ENCODE data around the gene EPHB2. TPM values are rescaled to one million over a fixed set of nuclear protein-coding genes. Genes with fewer than 3 reads are reported as not detected.

EPHB2 gene
- total and polyA plus RNA-seq, 2 of the 8 experiments (the other 6 are each of a cell fraction or from before 2014, with no cell fraction given) = 15.8 to 17.2 TPM

- Histone ChIP-seq H2BK15ac (ENCODE audit: low read length) (no peak overlapping the region), H3K79me1 (ENCODE audit: low read depth, low read length) (no peaks in the 10 kb centered on the region), H4K91ac (replicated peaks; ENCODE audit: insufficient read length, low read length) (no peak overlapping the region), H2BK5ac (ENCODE audit: low read depth, low read length) (no peak overlapping the region), H2AFZ (ENCODE audit: low read length) (no peak overlapping the region), H3K23me2 (ENCODE audit: low read depth, low read length) (no peaks in the 10 kb centered on the region), H3K79me2 (ENCODE audit: control insufficient read depth in 1 of 2, insufficient read depth in 2 of 2, low read length in 2 of 2) (no peaks in the 10 kb centered on the region), H3K4me3 (ENCODE audit: extremely low read depth in 1 of 4, insufficient read depth in 2 of 4, low read depth in 3 of 4, low read length in 4 of 4) (no peak overlapping the region), H4K8ac (ENCODE audit: extremely low read depth, insufficient read depth, low read length) (no peak overlapping the region), H3K14ac (ENCODE audit: insufficient read length) (no peak overlapping the region), H3K9me3 (ENCODE audit: insufficient read depth in 2 of 2, low read depth in 1 of 2, low read length in 1 of 2) (peaks cover 0 to 3% of the 10 kb centered on the region in 2 experiments; a peak in 1 of 4 replicates), H3K4me1 (replicated peaks in 1 of 4; ENCODE audit: control insufficient read depth in 3 of 4, insufficient read depth in 4 of 4, low read length in 3 of 4) (peaks cover 0 to 3% (median 0%) of the 10 kb centered on the region in 4 experiments; a peak in 3 of 7 replicates), H3K23ac (ENCODE audit: insufficient read length) (no peak overlapping the region), H3K27me3 (replicated peaks in 1 of 4; ENCODE audit: control insufficient read depth in 3 of 4, extremely low read depth in 1 of 4, insufficient read depth in 3 of 4, low read length in 3 of 4) (no peaks in the 10 kb centered on the region), H2BK120ac (replicated peaks; ENCODE audit: low read depth, low read length) (no peak overlapping the region), H4K20me1 (replicated peaks in 1 of 2; ENCODE audit: control insufficient read depth in 1 of 2, insufficient read depth in 2 of 2, low read length in 2 of 2) (no peaks in the 10 kb centered on the region), H2AK5ac (ENCODE audit: low read depth, low read length) (no peak overlapping the region), H2BK20ac (ENCODE audit: low read length) (no peak overlapping the region), H3K27ac (ENCODE audit: low read depth, low read length) (no peak overlapping the region), H3K18ac (ENCODE audit: extremely low read depth, low read length) (no peak overlapping the region), H3K4me2 (ENCODE audit: insufficient read depth in 1 of 2, low read depth in 2 of 2, low read length in 2 of 2) (no peak overlapping the region), H4K5ac (ENCODE audit: insufficient read length, low read depth, low read length) (no peak overlapping the region), H3K4ac (replicated peaks; ENCODE audit: insufficient read length, low read depth, low read length) (no peak overlapping the region), H3K36me3 (ENCODE audit: control insufficient read depth in 2 of 4, insufficient read depth in 4 of 4, low read length in 3 of 4) (no peaks in the 10 kb centered on the region), H2BK12ac (ENCODE audit: low read depth, low read length) (no peak overlapping the region), H3K56ac (replicated peaks; ENCODE audit: insufficient read length, low read depth, low read length) (no peak overlapping the region), H3K9ac (replicated peaks in 1 of 4; ENCODE audit: extremely low read depth in 1 of 4, low read depth in 3 of 4, low read length in 3 of 4) (no peak overlapping the region)
- FAIRE-seq = no peak
- ChIA-PET CTCF (ENCODE audit: partially characterized antibody) (interaction anchor here (0.8 to 8.5 kb wide), 8 partner anchors 15 to 164 kb away, joined by 3 to 132 read pairs (median 6); no protein-coding TSS in a partner anchor), POLR2A (ENCODE audit: partially characterized antibody) (no interaction called here)
- DNase-seq (ENCODE audit: low read depth in 1 of 2, low spot score in 2 of 2) = no peak
- WGBS, 2 experiments (ENCODE audit: extremely low coverage in 1 of 2, insufficient coverage in 1 of 2, insufficient read length in 1 of 2, insufficient replicate concordance in 2 of 2, low coverage in 1 of 2, low lambda C conversion rate in 2 of 2, missing lambda C conversion rate in 1 of 2) = 91% methylated on average over 20 of the region's 24 CpGs; no CpG with 5 or more reads in 1 of the 2 experiments
- TF ChIP-seq, protein P1, sequence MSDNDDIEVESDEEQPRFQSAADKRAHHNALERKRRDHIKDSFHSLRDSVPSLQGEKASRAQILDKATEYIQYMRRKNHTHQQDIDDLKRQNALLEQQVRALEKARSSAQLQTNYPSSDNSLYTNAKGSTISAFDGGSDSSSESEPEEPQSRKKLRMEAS (IDR thresholded peaks at IDR 0.05) = no peak
- TF ChIP-seq POLR2A (IDR thresholded peaks at IDR 0.05; ENCODE audit: control extremely low read depth in 1 of 2, low read depth in 2 of 2, low read length in 2 of 2) (no peak), CEBPB (IDR thresholded peaks at IDR 0.05; ENCODE audit: low read depth, low read length) (no peak), SP4 (IDR thresholded peaks at IDR 0.05; ENCODE audit: low read length) (no peak), HDAC2 (IDR thresholded peaks at IDR 0.05; ENCODE audit: borderline replicate concordance in 1 of 2, low read depth in 2 of 2, low read length in 2 of 2) (no peak), CTCF (IDR thresholded peaks at IDR 0.05; ENCODE audit: control extremely low read depth in 1 of 3, insufficient read depth in 1 of 3, low read depth in 1 of 3, low read length in 3 of 3) (no peak), MAFK (IDR thresholded peaks at IDR 0.05; ENCODE audit: low read depth, low read length) (no peak), GABPA (IDR thresholded peaks at IDR 0.05; ENCODE audit: borderline replicate concordance, insufficient read depth, low read length) (no peak), RAD21 (IDR thresholded peaks at IDR 0.05 in 1 of 2, conservative IDR thresholded peaks at IDR 0.05 in 1 of 2; ENCODE audit: low read depth in 2 of 2, low read length in 2 of 2) (no peak), EGR1 (IDR thresholded peaks at IDR 0.05; ENCODE audit: borderline replicate concordance, low read depth, low read length) (no peak), RNF2 (IDR thresholded peaks at IDR 0.05; ENCODE audit: borderline replicate concordance, low read depth, low read length, missing control alignments, poor library complexity, severe bottlenecking) (no peak)
Measured at GRCh38 chr1:22864886-22865285, 154.2 kb downstream of the EPHB2 start.
